HG02970 (cell line): ENCODE data around the gene EIF2B5.

Source experiments
- ATAC-seq: cut with Tn5 transposase; IDR thresholded peaks from one replicate; pipeline ENCODE4 v1.9.1; 2021; ENCODE audit warnings: mild to moderate bottlenecking, moderate library complexity, moderate number of reproducible peaks; ENCODE audit not compliant: unreplicated experiment, low FRiP score

EIF2B5 gene

GRCh38 chr3:184171562-184171961 lies 36.4 kb downstream of the EIF2B5 start:
- ATAC-seq = no peak

DNA sequence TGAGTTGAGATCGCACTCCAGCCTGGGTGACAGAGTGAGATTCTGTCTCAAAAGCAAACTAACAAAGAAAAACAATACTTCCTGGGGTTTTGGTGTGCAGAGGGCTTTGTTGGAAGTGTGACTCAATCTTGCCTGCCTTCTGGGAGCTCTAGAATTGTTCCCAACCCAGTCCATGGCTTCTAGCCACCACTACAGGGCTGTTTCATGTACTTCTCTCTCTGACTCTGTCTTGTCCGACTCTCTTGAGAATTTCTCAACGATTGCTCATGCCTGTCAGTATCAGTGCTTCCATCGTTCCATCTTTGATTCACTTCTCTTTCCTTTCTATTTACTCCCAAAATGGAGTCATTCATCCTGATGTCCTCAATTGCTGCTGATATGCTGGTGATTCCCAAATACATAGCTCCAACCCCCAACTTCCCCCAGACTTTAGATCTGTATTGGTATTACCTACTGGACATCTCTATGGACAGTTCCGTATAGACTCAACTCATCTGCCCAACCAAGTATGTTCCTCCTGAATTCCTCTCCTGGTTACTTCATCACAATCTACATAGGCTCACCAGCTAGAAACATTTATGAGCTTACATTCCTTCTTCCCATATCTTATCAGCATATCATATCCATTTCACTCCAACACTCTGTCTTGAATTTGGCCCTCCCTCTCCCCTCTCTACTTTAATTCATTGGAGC lies 37.7 kb downstream of the EIF2B5 start:
- no peak for ATAC-seq

DNA sequence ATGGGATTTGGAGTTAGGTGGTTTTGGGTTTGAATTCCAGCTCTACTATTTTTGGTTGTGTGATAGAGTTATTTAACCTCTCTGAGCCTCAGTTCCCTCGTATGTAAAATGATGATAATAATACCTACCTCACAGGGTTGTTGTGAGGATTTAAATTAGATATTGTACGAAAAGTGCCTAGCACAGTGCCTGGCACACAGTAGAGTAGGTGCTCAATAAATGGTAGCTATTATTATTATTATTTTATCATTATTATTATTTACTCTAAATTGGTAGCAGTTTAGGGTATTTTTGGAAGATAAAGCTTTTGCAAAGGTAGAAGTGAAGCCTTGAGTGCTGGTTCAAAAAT lies 38.2 kb downstream of the EIF2B5 start:
- ATAC-seq = no peak

GRCh38 chr3:184174284-184174645 lies 39.1 kb downstream of the EIF2B5 start:
- no peak for ATAC-seq

GRCh38 chr3:184174646-184175492 lies 39.7 kb downstream of the EIF2B5 start, which contains the start of gene AP2M1:
TSS of gene AP2M1 (plus strand) at chr3:184174855. CDS start at chr3:184176994, 2,139 bp downstream.
- peak; percentile 94 for ATAC-seq

- no peak for ATAC-seq
Observed at GRCh38 chr3:184175506-184175905, 40.3 kb downstream of the EIF2B5 start.

DNA sequence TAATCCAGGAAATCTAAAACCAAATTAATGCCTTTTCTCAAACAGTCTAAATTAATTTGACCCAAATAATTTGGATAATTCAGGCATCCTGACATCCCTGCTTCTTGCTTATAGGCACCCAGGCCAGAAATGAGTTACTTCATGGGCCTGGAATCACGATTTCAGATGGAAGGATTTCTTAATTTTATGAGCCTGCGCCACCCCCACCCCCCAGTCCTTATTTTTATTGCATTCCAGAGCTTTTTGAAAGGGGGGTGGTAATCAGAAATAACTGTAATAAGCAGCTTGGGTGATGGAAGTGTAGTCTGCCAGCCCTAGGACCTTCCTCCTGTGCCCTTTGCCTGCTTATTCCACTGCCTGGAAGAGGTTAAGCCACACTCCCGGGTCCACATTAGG lies 40.8 kb downstream of the EIF2B5 start:
- no peak for ATAC-seq

DNA sequence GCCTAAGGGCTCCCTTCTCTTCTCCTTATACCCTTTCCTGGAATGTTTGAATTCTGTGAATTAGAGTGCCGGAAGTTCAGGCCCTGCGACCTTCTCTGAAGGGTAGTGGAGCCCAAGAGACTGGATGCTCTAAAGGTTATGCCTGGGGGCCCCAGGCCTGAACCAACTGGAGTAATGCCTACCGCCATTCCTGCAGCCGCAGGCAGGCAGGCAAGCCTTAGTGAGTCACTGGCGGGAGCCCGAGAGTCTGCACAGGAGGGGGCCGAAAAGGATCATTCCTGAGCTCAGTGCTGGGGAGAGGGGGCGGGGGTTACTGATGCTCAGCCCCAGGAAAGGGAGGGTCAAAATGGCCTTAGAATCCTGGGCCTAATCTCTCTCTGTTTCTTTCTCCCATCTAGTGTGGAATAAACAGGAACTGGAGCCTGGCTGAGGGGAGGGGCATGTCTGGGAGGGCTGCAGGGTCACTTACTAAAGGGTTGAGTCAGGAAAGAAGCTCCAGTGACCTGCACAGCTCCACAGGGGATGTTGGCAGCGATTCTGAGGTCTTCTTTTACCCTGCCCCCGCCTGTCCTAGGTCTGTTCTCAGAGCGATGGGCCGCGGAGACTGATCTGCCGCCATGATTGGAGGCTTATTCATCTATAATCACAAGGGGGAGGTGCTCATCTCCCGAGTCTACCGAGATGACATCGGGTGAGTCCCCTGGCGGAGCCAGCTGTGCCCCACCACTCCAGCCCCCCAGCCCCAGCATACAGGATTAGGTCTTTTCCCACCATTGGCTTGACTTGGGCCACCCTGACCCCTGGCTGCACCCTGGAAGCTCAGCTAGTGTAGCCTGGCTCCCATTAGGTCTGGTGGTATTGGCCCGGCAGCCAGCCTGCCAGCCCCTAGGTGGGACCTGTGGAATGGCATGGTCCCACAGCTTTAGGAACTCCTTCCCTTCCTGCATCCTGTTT lies 41.5 kb downstream of the EIF2B5 start:
- ATAC-seq = no peak

GRCh38 chr3:184177331-184177731 lies 42.2 kb downstream of the EIF2B5 start:
- no peak for ATAC-seq

DNA sequence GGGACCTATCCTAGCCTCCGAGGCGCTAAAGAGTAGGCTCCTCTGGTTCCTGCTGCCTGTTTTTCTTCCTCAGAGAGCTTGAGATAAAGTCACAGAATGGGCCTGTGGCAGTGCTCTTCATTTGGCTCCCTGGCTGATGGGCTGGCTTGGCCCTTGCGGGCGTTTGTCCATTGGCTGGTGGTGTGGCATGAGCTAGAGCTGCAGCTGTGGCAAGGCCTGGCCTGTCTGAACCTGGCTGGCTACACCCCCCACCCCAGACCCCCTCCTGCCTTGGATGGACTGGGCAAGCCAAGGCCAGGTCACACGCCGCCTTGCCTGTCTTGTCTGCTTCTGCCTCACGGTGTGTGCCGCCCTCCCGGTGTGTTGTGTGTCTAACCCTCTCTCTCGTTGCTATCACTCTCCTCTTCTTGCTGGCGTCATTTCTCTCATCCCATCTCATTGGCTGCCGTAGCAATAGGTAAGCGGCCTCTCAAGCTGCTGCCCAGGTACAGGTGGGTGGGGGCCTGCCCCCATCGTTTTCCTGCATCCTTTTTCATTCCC lies 42.7 kb downstream of the EIF2B5 start:
- ATAC-seq = no peak

- ATAC-seq = no peak
Observed at GRCh38 chr3:184178521-184179138, 43.5 kb downstream of the EIF2B5 start.

GRCh38 chr3:184180165-184180564 lies 45.0 kb downstream of the EIF2B5 start:
- no peak for ATAC-seq

DNA sequence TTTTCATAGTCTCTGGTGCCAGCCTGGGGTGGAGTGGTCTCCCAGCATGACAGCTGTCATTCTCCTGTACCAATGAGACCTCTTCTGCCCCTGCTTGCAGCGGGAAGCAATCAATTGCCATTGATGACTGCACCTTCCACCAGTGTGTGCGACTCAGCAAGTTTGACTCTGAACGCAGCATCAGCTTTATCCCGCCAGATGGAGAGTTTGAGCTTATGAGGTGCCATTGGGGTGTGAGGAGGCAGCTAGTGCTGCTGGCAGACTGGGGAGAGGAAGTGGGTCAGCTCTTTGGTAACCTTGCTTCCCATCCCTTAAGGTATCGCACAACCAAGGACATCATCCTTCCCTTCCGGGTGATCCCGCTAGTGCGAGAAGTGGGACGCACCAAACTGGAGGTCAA lies 46.4 kb downstream of the EIF2B5 start:
- no peak for ATAC-seq

- ATAC-seq = no peak
Observed at GRCh38 chr3:184183679-184184078, 48.5 kb downstream of the EIF2B5 start.

GRCh38 chr3:184184546-184185230 lies 49.5 kb downstream of the EIF2B5 start:
- no peak for ATAC-seq

DNA sequence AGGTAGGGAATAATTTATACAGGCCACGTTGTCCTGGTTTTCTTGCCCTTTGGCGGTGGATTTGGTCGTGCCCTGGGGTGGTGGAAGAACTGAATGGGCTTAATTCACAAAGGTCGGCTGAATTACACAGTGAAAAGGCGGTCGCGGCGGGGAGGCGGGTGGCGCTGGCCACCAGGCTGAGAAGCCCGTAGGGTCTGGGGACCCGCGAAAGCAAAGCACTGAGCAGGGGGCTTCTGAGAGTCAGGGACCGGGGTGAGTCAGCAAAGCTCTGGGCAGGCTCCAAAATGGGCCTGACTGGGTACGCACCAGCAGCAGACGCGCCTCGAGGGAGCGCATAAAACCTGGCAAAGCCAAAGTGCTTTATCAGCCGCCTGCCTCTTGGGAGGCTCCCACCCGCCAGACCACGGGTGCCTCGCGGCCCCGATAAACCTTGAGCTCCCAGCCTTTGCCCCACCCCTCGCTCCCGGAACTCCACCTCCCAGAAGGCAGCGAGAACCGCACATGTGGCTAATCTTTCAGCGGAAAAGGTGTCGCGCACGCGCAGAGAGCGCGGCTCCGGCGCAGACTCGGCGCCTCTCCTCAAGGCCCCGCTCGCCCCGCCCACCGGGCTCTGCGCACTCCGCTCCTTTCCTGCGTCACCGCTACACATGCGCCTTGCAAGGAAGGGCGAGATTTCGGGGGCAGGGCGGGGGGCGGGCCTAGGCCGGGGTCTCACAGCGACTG lies 50.5 kb downstream of the EIF2B5 start:
- ATAC-seq = peak; percentile 95

GRCh38 chr3:184186184-184186901 lies 51.2 kb downstream of the EIF2B5 start, which contains the start of gene ABCF3:
TSS of gene ABCF3 (plus strand) at chr3:184186199. CDS start at chr3:184186208, 9 bp downstream.
- ATAC-seq = no peak

- no peak for ATAC-seq
Observed at GRCh38 chr3:184186902-184187207, 51.7 kb downstream of the EIF2B5 start.
